ENCODE data around the gene SURF2.

SURF2 gene

DNA sequence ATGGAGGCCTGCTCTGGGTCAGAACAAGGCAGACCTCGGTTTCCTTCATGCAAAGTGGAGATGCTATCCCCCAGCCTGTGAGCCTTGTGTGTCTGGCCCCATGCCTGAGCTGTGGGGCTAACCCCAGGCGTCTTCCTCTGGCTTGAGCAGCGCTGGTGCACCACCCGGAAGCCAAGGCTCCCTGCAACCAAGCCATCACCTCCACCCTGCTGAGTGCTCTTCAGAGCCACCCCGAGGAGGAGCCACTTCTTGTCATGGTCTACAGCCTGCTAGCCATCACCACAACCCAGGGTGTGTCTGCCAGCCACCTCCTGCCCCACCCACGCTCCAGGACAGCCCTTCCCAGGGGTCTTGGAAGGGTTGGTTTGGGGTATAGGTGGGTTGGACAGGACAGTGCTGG is 45.2 kb downstream of the SURF2 start:
- DNase-seq (ENCODE audit: low spot score): no peak

DNA sequence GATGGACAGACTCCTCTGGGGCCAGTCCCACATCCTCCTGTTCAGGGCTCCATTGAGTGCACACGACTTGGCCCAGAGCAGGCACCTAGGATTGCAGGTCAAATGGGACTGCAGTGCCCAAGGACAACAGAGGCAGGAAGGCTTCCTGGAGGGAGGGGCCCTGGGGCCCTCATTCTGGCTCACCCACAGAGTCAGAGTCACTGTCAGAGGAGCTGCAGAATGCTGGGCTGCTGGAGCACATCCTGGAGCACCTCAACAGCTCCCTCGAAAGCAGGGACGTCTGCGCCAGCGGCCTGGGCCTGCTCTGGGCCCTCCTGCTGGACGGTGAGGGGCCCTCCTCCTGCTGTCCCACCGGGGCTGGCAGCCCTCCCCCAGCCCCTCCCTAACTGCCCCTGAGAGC is 46.3 kb downstream of the SURF2 start:
- DNase-seq (ENCODE audit: low spot score): no peak

DNA sequence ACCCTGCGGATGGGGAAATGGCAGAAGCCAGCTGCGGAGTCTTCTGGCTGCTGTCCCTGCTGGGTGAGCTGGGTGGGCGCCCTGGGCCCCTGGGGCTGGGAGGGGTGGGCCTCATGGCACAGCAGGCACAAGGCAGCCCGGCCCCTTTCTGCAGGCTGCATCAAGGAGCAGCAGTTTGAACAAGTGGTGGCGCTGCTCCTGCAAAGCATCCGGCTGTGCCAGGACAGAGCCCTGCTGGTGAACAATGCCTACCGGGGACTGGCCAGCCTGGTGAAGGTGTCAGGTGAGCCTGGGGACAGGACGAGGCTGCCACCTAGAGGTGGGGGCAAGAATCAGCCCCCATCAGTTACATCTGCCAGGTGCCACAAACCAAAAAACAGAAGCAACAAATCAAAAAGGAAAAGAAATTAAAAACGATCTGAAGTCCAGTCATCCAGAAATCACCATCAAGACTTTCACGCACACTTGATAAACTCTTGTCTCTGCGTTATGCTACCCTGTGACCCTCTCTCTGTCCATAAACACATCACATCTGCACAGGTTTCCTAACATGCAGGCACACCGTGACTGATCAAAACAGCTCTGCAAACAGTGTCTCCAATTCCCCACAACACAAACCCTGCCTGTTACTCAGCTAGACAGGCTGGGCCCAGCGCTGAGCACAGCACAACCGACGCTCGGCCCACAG is 47.6 kb downstream of the SURF2 start:
- DNase-seq (ENCODE audit: low spot score): peak; percentile 24

DNA sequence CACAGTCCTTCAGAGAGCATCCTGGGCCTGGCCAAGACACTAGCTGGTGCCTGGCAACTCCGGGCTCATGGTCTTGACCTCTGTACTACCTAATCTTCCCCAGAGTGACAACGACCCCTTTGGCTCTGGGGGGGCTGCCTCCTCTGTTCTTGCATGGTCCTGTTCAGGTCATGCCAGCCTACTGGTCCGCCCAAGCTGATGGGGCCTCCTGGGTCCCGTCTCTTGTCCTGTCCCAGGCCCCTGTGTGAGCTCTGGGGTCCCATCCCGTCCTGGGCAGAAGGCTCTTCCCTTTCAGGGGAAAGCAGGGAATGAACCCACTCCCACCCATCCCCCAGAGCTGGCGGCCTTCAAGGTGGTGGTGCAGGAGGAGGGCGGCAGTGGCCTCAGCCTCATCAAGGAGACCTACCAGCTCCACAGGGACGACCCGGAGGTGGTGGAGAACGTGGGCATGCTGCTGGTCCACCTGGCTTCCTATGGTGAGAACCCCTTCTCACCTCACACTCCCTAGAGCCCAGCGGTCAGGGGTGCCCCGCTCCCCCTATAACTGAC is 48.2 kb downstream of the SURF2 start:
- DNase-seq (ENCODE audit: low spot score): no peak

DNA sequence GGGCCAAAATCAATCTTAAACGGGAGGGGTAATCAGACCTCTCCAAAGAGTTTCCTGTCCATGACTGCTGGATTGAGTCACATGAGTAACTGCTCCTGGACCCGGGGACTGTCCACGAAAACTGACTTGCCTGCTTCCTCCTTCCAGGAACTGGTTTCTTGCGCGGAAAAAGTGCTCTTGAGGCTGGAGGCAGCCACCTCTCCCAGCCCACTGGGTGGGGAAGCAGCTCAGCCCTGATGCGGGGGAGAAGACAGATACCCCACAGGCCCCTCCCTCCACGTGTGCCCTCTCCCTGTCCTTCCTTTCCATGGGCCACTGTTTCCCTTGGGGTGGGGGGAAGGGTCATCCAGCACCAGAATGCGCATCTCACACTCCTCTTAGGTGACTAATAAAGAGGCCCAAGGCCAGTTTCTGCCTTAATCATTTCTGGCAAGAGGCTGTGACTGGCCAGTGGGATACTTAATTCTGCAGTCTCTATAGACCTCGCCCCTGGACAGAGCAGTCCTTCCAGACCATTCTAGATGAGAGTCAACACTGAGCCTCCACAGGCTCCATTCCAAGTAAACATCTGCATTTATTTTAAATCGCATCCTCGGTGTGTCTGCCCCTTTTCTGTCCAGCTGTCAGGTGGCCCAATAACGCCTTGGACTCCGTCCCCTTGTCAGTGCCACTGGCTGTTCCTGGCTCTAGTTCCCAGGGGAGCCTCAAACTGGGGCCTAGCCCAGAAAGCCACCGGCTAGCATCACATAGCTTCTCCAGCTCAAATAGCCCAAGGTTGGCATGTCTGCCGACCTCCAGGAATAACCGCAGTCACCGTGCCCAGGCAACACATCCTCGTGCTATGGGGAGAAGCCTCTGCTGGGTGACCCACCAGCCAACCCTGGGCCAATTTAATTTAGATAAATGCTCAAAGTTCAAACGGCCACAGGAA is 49.4 kb downstream of the SURF2 start:
- no peak for DNase-seq (ENCODE audit: low spot score)

DNA sequence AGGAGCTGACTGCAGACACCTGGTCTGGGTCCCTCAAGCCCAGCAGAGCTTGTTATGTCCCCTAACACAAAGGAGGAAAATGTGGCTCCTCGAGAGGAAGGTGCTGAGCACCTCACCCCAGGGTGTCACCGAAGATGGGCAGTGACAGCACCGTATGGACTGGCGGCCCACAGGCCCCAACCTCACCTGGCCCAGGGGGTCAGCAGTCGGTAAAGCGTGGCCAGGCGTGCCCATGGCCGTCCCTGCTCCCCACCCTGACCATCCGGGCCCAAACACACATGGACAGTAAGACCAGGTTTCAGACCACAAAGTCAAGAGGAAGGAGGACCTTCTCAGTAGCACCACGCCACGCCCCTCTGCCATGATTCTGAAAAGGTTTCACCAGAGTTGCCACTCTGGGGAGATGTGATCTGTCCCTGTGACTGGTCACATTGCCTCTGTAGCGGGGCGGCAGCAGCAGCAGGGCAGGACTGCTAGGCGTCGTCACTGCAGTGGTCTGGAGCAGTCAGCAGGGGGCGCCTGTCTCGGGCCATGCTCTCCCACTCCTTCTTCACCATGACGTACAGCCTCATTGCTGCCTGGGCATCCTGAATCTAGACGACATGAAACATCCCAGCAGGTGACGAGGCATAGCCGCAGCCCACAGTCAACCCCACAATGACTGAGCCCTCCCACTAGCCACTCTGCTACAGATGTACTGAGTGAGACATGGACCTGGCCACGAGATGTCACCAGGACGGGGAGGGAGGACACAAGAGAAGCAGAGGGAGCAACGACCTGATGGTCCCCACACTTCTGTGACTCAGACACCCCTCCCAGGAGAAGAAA is 50.3 kb downstream of the SURF2 start:
- DNase-seq (ENCODE audit: low spot score): peak; percentile 72

DNA sequence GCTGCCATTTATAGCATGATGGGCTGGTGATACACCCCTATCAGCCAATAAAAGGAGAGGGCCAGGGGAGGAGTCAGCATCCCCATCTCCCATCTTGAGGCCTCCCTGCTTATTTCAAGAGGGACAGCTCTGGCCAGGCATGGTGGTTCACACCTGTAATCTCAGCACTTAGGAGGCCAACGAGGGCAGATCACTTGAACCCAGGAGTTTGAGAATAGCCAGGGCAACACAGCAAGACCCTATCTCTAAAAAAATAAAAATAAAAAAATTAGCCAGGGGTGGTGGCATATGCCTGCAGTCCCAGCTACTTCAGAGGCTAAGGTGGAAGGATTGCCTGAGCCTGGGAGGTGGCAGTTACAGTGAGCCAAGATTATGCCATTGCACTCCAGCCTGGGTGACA is 51.7 kb downstream of the SURF2 start:
- DNase-seq (ENCODE audit: low spot score): no peak

Data from cerebellar cortex (tissue), 1 donor.